HFF-Myc (cell line): ENCODE data around the gene SGO2.
"Not testable (repeated sequence)": the region's sequence is repeated elsewhere in the genome, so short reads cannot be mapped to it uniquely, and the experiment has no call there.

ENCODE experiments used
- DNase-seq: peaks from one replicate; pipeline ENCODE4 v3.0.0-alpha.2; 2011; ENCODE audit warnings: low read depth; ENCODE audit errors: extremely low read depth
- H3K4me3 ChIP-seq: replicated peaks from 2 replicates; pipeline ENCODE4 v1.5.1; 2011; ENCODE audit warnings: low read depth, mild to moderate bottlenecking, control low read depth, low read length
- CTCF ChIP-seq: IDR thresholded peaks from 2 replicates; pipeline ENCODE4 v1.5.1; 2012; ENCODE audit warnings: mild to moderate bottlenecking, low read depth, low read length, control low read depth; ENCODE audit errors: missing control alignments

The SGO2 gene

GRCh38 chr2:200608341-200609027 is 82.5 kb downstream of the SGO2 start:
- no peak for TF ChIP-seq CTCF
- no peak for DNase-seq
- no peak overlapping the region for H3K4me3 ChIP-seq

- TF ChIP-seq CTCF = no peak
- no peak overlapping the region for H3K4me3 ChIP-seq
- DNase-seq = peak; percentile 50
Observed at GRCh38 chr2:200609028-200609614, 83.1 kb downstream of the SGO2 start.

GRCh38 chr2:200610217-200610616 is 84.2 kb downstream of the SGO2 start:
- DNase-seq, H3K4me3 ChIP-seq: not testable (repeated sequence)

GRCh38 chr2:200613692-200614091 is 87.7 kb downstream of the SGO2 start:
- no peak overlapping the region for H3K4me3 ChIP-seq
- DNase-seq = no peak
- no peak for TF ChIP-seq CTCF

GRCh38 chr2:200614249-200614648 is 88.2 kb downstream of the SGO2 start:
- no peak overlapping the region for H3K4me3 ChIP-seq
- no peak for TF ChIP-seq CTCF
- no peak for DNase-seq

- no peak overlapping the region for H3K4me3 ChIP-seq
- no peak for TF ChIP-seq CTCF
- DNase-seq = peak; percentile 44
Observed at GRCh38 chr2:200615247-200615646, 89.2 kb downstream of the SGO2 start.

GRCh38 chr2:200616193-200616592 is 90.2 kb downstream of the SGO2 start:
- DNase-seq = no peak
- no peak overlapping the region for H3K4me3 ChIP-seq
- TF ChIP-seq CTCF = no peak
